Activated CD4-positive, alpha-beta memory T cell treated with anti-CD3 and anti-CD28 coated beads, Interleukin-2, amount 10 ng/mL, durations not matched to agents 7 days and 5 days (primary cell): ENCODE results near the gene PRCC. TPM values are rescaled to one million over a fixed set of nuclear protein-coding genes. Genes with fewer than 3 reads are reported as not detected.

Experiments
- CTCF ChIA-PET: fragments of 350-600 bp; sonication (Branson Sonifier 250); formaldehyde crosslinking; loops from one replicate; lab custom pipeline; 2021; ENCODE audit warnings: antibody characterized with exemption, inconsistent platforms; lab: Charles Lee
- POLR2A ChIA-PET: fragments of 350-600 bp; sonication (Branson Sonifier 250); formaldehyde crosslinking; loops from one replicate; lab custom pipeline; 2021; ENCODE audit warnings: antibody characterized with exemption; lab: Charles Lee
- DNase-seq: peaks from one replicate; pipeline ENCODE4 v3.0.0-alpha.2; 2020
- H3K27ac Mint-ChIP-seq: one replicate; pipeline ENCODE4 v1.8.0; 2021; ENCODE audit warnings: mild to moderate bottlenecking, mixed read lengths
- H3K27me3 Mint-ChIP-seq: one replicate; pipeline ENCODE4 v1.8.0; 2021; ENCODE audit warnings: mixed read lengths
- H3K36me3 Mint-ChIP-seq: one replicate; pipeline ENCODE4 v1.8.0; 2021; ENCODE audit warnings: low read depth, mixed read lengths
- H3K4me1 Mint-ChIP-seq: one replicate; pipeline ENCODE4 v1.8.0; 2021; ENCODE audit warnings: mixed read lengths
- H3K4me3 Mint-ChIP-seq: one replicate; pipeline ENCODE4 v1.8.0; 2021; ENCODE audit warnings: mild to moderate bottlenecking, mixed read lengths
- H3K9me3 Mint-ChIP-seq: one replicate; pipeline ENCODE4 v1.8.0; 2021; ENCODE audit warnings: mixed read lengths
- total RNA-seq, 2 experiments: library from RNA; stranded (reverse); gene quantifications; one replicate each; pipeline ENCODE4 v1.2.3, GENCODE V29; 2021

Gene PRCC
- total RNA-seq, 2 experiments from 2014 or later: 61.6 to 74.1 TPM

DNA sequence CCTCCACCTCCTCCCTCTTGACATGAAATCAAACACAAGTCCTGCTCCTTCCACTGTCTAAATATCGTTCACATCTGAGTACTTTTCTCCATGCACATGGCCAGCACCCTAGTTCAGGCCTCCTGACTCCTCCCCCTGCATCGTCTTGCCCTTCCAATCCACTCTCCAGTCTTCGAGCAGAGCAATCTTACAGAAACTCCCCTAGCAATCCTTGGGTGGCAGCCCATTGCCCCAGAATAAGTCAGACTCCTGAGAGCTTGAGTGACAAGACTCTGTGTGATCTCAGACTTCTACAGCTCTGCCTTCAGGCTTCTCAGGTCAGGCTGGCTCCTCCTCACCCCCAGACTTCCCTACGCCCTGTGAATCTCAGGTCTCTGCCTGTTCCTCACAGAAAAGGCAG lies 43.8 kb downstream of the PRCC start:
- peaks cover 97% of the 10 kb centered on the region for H3K36me3 Mint-ChIP-seq
- no peaks in the 10 kb centered on the region for H3K27me3 Mint-ChIP-seq
- peaks cover 88% of the 10 kb centered on the region for H3K4me1 Mint-ChIP-seq
- H3K4me3 Mint-ChIP-seq: peak overlapping the region; percentile 6
- ChIA-PET POLR2A (interaction anchor here (0.9 to 1.9 kb wide), 2 partner anchors 10 to 57 kb away, joined by 3 to 14 read pairs; no protein-coding TSS in a partner anchor), CTCF (interaction anchor here (8.5 kb wide), 1 partner anchor 48 kb away, joined by 83 read pairs; the partner anchor contains the start of genes INSRR and NTRK1)
- no peaks in the 10 kb centered on the region for H3K9me3 Mint-ChIP-seq
- peak overlapping the region; percentile 100 for H3K27ac Mint-ChIP-seq
- DNase-seq: no peak

DNA sequence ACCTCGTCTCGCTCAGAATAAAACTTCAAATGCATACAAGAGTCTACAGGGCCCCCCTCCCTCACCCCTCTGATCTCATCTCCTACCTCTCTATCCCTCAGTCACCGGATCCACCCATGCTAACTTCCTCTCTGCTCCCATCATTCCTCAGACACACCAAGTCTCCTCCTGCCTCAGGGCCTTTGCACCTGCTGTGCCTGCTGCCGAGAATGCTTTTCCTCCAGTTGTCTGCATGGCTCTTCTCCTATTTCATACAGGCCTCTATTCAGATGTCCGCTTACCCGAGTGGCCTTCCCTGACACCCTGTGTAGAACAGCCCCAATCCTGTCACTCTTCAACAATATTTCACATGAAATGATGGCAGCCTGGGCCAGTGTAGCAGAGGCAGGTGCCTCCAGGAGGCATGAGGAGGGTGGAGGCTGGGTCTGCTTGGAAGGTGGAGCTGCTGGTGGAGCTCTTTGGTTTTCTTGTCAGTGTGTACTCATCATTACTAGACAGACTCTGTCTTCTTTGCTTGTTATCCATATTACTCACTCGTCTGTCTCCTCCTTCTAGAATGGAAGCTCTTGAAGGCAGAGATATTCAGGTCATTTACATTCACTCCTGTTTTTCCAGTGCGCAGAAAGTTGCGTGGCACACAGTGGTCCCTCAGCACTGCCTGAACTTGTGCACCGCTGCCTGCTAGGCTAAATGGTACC lies 45.1 kb downstream of the PRCC start:
- CTCF ChIA-PET: interaction anchor here (0.7 to 8.5 kb wide), 5 partner anchors 12 to 86 kb away, joined by 3 to 83 read pairs (median 16); partner anchors contain the start of genes INSRR and NTRK1
- Mint-ChIP-seq H3K4me1 (peaks cover 85% of the 10 kb centered on the region), H3K27me3 (no peaks in the 10 kb centered on the region), H3K27ac (peak overlapping the region; percentile 100), H3K36me3 (peaks cover 94% of the 10 kb centered on the region), H3K9me3 (no peaks in the 10 kb centered on the region), H3K4me3 (peak overlapping the region; percentile 96)
- DNase-seq: no peak
- POLR2A ChIA-PET: interaction anchor here (0.6 to 8.8 kb wide), 5 partner anchors 8 to 47 kb away, joined by 3 to 126 read pairs (median 3); no protein-coding TSS in a partner anchor

DNA sequence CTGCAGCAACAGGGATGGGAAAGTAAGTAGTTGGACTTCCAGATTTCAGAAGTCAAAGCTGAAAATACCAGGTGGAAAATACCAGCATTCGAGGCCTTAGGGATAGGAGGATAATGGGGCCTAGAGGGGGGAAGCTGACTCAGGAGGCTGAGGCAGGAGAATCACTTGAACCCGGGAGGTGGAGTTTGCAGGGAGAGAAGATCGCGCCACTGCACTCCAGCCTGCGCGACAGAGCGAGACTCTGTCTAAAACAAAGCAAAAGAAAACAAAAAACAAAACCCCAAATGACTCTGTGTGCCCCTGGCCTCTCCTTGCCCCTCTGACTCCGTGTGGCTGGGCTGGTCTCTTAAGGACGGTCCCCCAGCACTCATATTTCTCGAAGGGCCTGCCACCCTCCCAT lies 46.0 kb downstream of the PRCC start:
- CTCF ChIA-PET: interaction anchor here (0.7 to 8.5 kb wide), 10 partner anchors 10 to 87 kb away, joined by 3 to 83 read pairs (median 4); partner anchors contain the start of genes INSRR, ISG20L2, METTL25B and NTRK1
- Mint-ChIP-seq H3K27ac (peak overlapping the region; percentile 100), H3K36me3 (peaks cover 85% of the 10 kb centered on the region), H3K4me1 (peaks cover 82% of the 10 kb centered on the region), H3K27me3 (no peaks in the 10 kb centered on the region), H3K4me3 (peak overlapping the region; percentile 96), H3K9me3 (no peaks in the 10 kb centered on the region)
- POLR2A ChIA-PET: interaction anchor here (0.7 to 8.8 kb wide), 4 partner anchors 9 to 85 kb away, joined by 3 to 126 read pairs (median 6); partner anchors contain the start of genes ISG20L2 and METTL25B
- DNase-seq: no peak

DNA sequence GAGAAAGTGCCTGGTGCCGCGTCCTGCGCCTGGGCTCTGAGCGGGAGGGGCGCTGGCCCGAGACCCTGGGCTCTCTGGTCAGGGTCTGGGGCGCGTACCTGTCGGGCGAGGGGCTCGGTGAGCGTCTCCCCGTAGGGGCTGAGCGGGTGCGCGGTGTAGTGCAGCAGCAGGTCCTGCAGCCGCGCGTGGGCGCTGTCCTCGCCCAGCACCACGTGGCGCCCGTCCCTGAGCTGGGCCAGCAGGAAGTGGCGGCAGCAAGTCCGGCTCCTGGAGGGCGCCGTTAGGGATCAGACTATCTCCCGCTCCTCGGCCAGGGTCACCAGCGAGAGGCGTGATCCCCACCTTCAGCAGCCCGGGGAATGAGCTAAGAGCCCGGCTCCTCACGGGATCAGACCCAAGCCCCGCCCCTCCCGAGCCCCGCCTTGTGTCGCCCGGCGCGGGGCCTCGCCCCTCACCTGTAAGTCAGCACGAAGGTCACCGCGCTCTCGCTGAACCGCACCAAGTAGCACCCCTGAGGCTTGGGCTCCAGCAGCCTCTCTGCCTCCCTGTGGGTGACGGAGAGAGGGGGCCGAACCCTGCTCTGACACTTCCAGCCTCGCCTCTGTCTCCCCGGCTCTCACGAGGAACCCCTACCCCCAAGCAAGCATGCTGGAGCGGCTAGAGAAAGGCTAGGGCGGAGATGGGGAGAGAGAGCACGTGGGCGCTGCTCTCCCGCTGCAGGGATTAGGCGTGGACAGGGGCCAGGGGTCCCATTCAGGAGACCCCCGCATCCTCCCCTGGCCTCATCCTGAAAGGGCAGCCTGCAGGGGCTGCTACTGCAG lies 46.6 kb downstream of the PRCC start:
- peaks cover 79% of the 10 kb centered on the region for H3K36me3 Mint-ChIP-seq
- H3K4me1 Mint-ChIP-seq: peaks cover 79% of the 10 kb centered on the region
- POLR2A ChIA-PET: interaction anchor here (0.8 to 8.8 kb wide), 6 partner anchors 10 to 86 kb away, joined by 3 to 126 read pairs (median 6); partner anchors contain the start of genes ISG20L2, METTL25B and PRCC
- H3K9me3 Mint-ChIP-seq: no peaks in the 10 kb centered on the region
- CTCF ChIA-PET: interaction anchor here (0.7 to 8.5 kb wide), 17 partner anchors 9 to 88 kb away, joined by 3 to 83 read pairs (median 4); partner anchors contain the start of genes HDGF, INSRR, ISG20L2 and METTL25B
- H3K27me3 Mint-ChIP-seq: no peaks in the 10 kb centered on the region
- peak overlapping the region; percentile 100 for H3K27ac Mint-ChIP-seq
- peak overlapping the region; percentile 96 for H3K4me3 Mint-ChIP-seq
- DNase-seq: peak; percentile 75

DNA sequence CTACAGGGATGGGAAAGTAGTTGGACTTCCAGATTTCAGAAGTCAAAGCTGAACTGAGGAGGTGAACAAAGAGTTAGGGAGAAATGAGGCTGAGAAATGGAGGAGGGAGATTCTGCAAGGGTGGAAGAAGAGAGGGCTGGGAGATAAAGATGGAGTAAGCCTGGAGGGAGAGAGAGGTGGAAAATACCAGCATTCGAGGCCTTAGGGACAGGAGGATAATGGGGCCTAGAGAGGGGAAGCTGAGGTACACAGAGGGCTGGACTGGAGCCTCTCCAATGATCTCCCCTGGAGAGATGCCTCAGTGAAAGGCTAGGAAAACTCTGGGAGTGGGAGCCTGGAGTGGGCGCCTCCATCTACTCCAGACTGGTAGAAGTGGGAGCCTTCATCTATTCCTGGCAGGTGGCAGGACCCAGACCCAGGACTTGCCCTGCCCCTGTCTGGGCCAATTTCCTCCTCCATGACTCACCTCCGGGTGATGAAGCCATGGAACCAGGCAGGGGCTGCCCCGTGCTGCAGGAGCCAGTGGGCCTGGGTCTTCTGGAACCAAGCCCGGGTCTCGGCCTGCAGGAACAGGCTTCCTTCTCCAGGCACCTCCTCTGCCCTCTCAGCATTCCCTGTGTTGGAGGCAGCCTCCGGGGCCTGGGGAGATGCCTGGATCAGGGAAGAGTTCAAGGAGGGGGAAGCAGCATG lies 47.4 kb downstream of the PRCC start:
- H3K27me3 Mint-ChIP-seq: no peaks in the 10 kb centered on the region
- no peaks in the 10 kb centered on the region for H3K9me3 Mint-ChIP-seq
- ChIA-PET CTCF (interaction anchor here (0.7 to 8.5 kb wide), 15 partner anchors 8 to 97 kb away, joined by 3 to 83 read pairs (median 4); partner anchors contain the start of genes INSRR, MRPL24 and NTRK1), POLR2A (interaction anchor here (0.8 to 8.8 kb wide), 8 partner anchors 10 to 86 kb away, joined by 3 to 126 read pairs (median 4); partner anchors contain the start of genes ISG20L2, METTL25B and PRCC)
- H3K27ac Mint-ChIP-seq: peak overlapping the region; percentile 100
- H3K4me1 Mint-ChIP-seq: peaks cover 74% of the 10 kb centered on the region
- peak overlapping the region; percentile 96 for H3K4me3 Mint-ChIP-seq
- peak; percentile 52 for DNase-seq
- H3K36me3 Mint-ChIP-seq: peaks cover 74% of the 10 kb centered on the region

DNA sequence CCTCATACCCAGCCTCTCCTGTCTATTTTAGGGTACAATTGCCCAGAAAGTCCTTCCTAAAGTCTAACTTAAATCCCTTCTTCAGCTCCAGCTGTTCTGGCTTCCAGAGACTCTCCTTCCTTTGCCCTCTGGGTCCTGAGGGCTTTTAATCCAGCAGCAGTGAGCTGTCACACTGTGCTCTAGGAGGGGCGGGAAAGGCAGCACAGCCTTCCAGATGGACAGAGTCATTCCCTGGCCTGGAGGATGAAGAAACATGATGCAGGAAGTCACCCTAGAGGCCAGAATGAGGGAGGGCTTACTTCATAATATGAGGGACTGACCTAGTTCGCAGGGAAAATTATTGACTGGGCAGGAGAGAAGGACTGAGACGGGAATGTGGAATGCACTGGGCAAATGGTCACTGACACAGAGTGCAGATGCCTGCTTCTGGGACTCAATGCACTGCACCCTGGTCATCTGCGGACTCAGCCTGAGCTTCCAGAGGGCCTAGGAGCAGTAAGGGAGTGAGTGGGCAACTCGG lies 48.0 kb downstream of the PRCC start:
- Mint-ChIP-seq H3K4me1 (peaks cover 68% of the 10 kb centered on the region), H3K27ac (peak overlapping the region; percentile 100), H3K27me3 (no peaks in the 10 kb centered on the region), H3K9me3 (no peaks in the 10 kb centered on the region), H3K36me3 (peaks cover 72% of the 10 kb centered on the region), H3K4me3 (peak overlapping the region; percentile 96)
- CTCF ChIA-PET: interaction anchor here (1.1 to 8.5 kb wide), 4 partner anchors 15 to 96 kb away, joined by 3 to 83 read pairs (median 26); partner anchors contain the start of genes INSRR and NTRK1
- no peak for DNase-seq
- POLR2A ChIA-PET: interaction anchor here (1.3 to 8.8 kb wide), 10 partner anchors 11 to 87 kb away, joined by 3 to 126 read pairs (median 6); partner anchors contain the start of genes ISG20L2, METTL25B, MRPL24 and NTRK1

DNA sequence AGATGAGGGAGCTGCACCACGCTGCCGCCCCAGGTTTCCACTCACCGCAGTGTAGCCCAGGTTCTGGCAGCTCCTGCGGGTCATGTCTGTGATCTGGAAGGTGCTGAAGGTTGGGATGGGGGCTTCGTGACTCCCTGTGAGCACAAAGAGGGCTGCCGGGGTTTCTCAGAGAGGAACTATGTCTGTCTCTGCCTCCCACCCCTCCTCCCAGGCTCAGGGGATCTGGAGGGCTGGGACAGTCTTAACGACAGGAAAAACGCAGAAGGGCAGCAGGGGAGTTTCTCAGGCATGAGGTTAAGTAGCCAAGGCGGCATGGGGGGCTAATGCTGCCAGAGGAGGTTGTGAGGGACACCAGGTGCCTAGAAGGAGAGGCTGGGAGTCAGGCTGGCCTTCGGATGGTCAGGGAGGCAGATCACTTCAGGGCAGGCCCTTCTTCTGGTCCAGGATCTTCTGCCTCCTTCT lies 48.7 kb downstream of the PRCC start:
- Mint-ChIP-seq H3K4me1 (peaks cover 65% of the 10 kb centered on the region), H3K27me3 (peaks cover 6% of the 10 kb centered on the region), H3K4me3 (peak overlapping the region; percentile 96), H3K9me3 (no peaks in the 10 kb centered on the region), H3K36me3 (peaks cover 65% of the 10 kb centered on the region), H3K27ac (peak overlapping the region; percentile 100)
- POLR2A ChIA-PET: interaction anchor here (0.6 to 8.8 kb wide), 14 partner anchors 12 to 315 kb away, joined by 3 to 126 read pairs (median 4); partner anchors contain the start of genes ISG20L2, MEF2D, METTL25B and MRPL24
- CTCF ChIA-PET: interaction anchor here (0.9 to 8.5 kb wide), 7 partner anchors 8 to 89 kb away, joined by 4 to 83 read pairs (median 7); partner anchors contain the start of genes INSRR and NTRK1
- DNase-seq: no peak

DNA sequence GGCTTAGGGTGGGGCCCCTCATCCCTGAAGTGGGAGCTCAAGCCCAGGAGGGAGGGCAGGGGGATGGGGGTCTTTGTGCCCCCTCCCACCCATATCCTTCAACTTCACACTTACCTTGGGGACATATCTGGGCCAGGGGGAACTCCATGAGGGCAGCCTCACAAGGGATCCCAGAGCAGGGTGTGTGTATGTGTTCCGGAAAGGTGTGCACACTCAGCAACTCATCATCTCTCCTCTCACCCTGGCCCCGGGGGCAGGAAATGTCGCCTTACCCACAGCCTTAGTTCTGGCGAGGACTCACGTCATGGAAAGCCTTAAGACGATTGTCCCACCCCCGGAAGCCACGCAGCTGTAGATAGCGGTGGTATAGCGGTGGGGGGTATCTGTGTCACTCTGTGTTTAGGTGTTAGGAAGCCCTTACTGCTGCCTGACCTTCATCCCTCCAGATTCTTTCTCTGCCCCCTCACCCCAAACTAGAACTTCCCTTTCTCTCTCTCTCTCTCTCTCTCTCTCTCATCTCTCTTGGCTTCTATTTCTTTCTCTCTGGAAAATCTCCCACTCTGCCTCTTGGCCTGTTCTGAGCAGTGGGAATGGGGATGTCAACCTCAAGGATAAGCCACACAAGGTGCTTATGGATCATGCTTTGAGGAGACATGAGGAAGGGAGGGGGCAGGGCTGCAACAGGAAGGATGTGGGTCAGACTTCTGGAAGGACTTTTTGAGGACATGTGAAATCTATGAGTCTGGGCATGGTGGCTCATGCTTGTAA lies 49.4 kb downstream of the PRCC start, which contains the start of gene SH2D2A:
TSS of gene SH2D2A (minus strand) at position 288 of the 768 bp plus-strand sequence. CDS start at position 148, 140 bp downstream.
- H3K36me3 Mint-ChIP-seq: peaks cover 58% of the 10 kb centered on the region
- H3K4me1 Mint-ChIP-seq: peaks cover 64% of the 10 kb centered on the region
- DNase-seq: peak; percentile 97
- peak within 1 kb of the TSS; percentile 100 for H3K27ac Mint-ChIP-seq
- H3K27me3 Mint-ChIP-seq: peaks cover 10% of the 10 kb centered on the region
- H3K9me3 Mint-ChIP-seq: no peaks in the 10 kb centered on the region
- H3K4me3 Mint-ChIP-seq: peak within 1 kb of the TSS; percentile 96
- CTCF ChIA-PET: interaction anchor here (0.6 to 8.5 kb wide), 10 partner anchors 8 to 316 kb away, joined by 3 to 83 read pairs (median 4); partner anchors contain the start of genes INSRR, MEF2D and NTRK1
- POLR2A ChIA-PET: interaction anchor here (0.6 to 8.8 kb wide), 17 partner anchors 10 to 328 kb away, joined by 3 to 126 read pairs (median 4); partner anchors contain the start of genes ISG20L2, MEF2D, METTL25B and MRPL24

DNA sequence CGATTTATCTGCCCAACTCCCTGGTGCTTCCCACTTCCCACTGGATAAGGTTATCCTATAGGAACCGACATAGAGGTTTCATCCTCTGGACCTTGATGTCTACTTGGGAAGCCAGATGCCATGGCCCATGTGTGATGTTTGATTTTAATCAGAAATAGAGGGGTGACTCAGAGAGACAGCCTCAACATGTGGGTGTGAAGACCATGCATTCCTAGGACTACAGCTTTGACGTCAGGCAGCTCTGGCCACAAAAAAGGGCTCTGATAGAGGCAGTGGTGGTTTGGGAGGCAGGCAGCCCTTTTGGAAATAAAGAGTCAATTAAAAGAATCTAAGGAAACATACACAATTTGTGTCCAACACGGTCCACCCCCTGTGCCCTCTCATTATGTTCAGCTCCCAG lies 54.5 kb downstream of the PRCC start:
- no peak overlapping the region for H3K27ac Mint-ChIP-seq
- H3K27me3 Mint-ChIP-seq: peaks cover 12% of the 10 kb centered on the region
- CTCF ChIA-PET: interaction anchor here (0.9 to 2.5 kb wide), 7 partner anchors 10 to 96 kb away, joined by 3 to 15 read pairs (median 5); partner anchors contain the start of gene NTRK1
- no peak overlapping the region for H3K4me3 Mint-ChIP-seq
- H3K4me1 Mint-ChIP-seq: peaks cover 38% of the 10 kb centered on the region
- peaks cover 7% of the 10 kb centered on the region for H3K36me3 Mint-ChIP-seq
- H3K9me3 Mint-ChIP-seq: no peaks in the 10 kb centered on the region
- DNase-seq: no peak
- POLR2A ChIA-PET: interaction anchor here (1.0 to 2.3 kb wide), 2 partner anchors 14 to 20 kb away, joined by 3 to 5 read pairs; no protein-coding TSS in a partner anchor

DNA sequence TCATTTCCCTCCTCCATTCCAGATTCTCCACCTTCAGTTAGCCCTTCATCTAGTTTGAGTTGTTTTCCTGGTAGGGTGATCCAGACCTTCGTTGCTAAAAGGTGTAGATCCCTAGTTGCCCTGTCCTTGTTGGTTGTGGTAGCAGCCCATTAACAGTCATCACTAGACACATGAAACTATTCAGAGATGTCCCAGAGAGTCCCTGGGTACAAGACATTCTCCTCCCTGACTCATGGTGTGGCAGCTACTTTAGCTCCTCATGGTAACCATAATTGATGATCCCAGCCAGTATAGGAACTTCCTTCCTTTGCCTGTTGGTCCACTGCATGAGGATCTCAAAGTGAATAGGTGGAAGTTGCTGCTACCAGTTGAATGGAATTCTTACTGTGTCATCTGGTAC lies 55.3 kb downstream of the PRCC start:
- Mint-ChIP-seq H3K9me3 (no peaks in the 10 kb centered on the region), H3K4me3 (no peak overlapping the region), H3K27ac (no peak overlapping the region), H3K36me3 (peaks cover 4% of the 10 kb centered on the region), H3K27me3 (peaks cover 12% of the 10 kb centered on the region), H3K4me1 (peaks cover 30% of the 10 kb centered on the region)
- DNase-seq: no peak
- ChIA-PET CTCF (interaction anchor here (0.9 to 2.5 kb wide), 8 partner anchors 9 to 96 kb away, joined by 3 to 15 read pairs (median 5); partner anchors contain the start of gene NTRK1), POLR2A (interaction anchor here (1.0 to 2.3 kb wide), 2 partner anchors 14 to 21 kb away, joined by 3 to 5 read pairs; no protein-coding TSS in a partner anchor)
